WTC11 (cell line): ENCODE measurements around the gene EBLN2. TPM values are rescaled to one million over a fixed set of nuclear protein-coding genes. Genes with fewer than 3 reads are reported as not detected.

Source experiments
- ATAC-seq: fragments of 200-7000 bp; cut with Tn5 transposase; 2 replicates; pipeline ENCODE4 v1.10.0; 2021; ENCODE audit warnings: mild to moderate bottlenecking, moderate library complexity
- Bru-seq: library from RNA; stranded (reverse); fragments of 400-500 nt; gene quantifications from one replicate; lab custom pipeline; 2021; lab: Mats Ljungman, UMichigan
- CTCF ChIA-PET: fragments of 300-600 bp; sonication (Branson Sonifier 250); formaldehyde crosslinking; loops from one replicate; lab custom pipeline; 2021; ENCODE audit warnings: antibody characterized with exemption; lab: Charles Lee
- POLR2A ChIA-PET: fragments of 350-600 bp; sonication (Branson Sonifier 250); formaldehyde crosslinking; loops from one replicate; lab custom pipeline; 2021; ENCODE audit warnings: antibody characterized with exemption; lab: Charles Lee
- DNase-seq: peaks from one replicate; pipeline ENCODE4 v3.0.0; 2021; ENCODE audit warnings: low spot score
- H3K27ac Mint-ChIP-seq: 2 replicates; pipeline ENCODE4 v1.8.0; 2021; ENCODE audit warnings: mixed read lengths
- H3K27me3 Mint-ChIP-seq: 2 replicates; pipeline ENCODE4 v1.8.0; 2021; ENCODE audit warnings: low read depth, mild to moderate bottlenecking, moderate library complexity, mixed read lengths
- H3K36me3 Mint-ChIP-seq: 2 replicates; pipeline ENCODE4 v1.8.0; 2021; ENCODE audit warnings: mixed read lengths
- H3K4me1 Mint-ChIP-seq: 2 replicates; pipeline ENCODE4 v1.8.0; 2022; ENCODE audit warnings: mixed read lengths
- H3K4me3 Mint-ChIP-seq: 2 replicates; pipeline ENCODE4 v1.8.0; 2021; ENCODE audit warnings: mild to moderate bottlenecking, moderate library complexity, mixed read lengths
- H3K9me3 Mint-ChIP-seq: 2 replicates; pipeline ENCODE4 v1.8.0; 2021; ENCODE audit warnings: mixed read lengths
- ESRRA ChIP-seq: sonication (generic); formaldehyde crosslinking; IDR thresholded peaks from 2 replicates; pipeline ENCODE4 v1.8.1; 2022; ENCODE audit warnings: mild to moderate bottlenecking, missing genetic modification reagents, borderline replicate concordance
- FOXJ3 ChIP-seq: sonication (generic); formaldehyde crosslinking; IDR thresholded peaks from 2 replicates; pipeline ENCODE4 v1.9.0; 2021; ENCODE audit warnings: missing genetic modification reagents, mild to moderate bottlenecking, borderline replicate concordance
- NFATC4 ChIP-seq: fragments of 250-450 bp; sonication (Bioruptor Pico); IDR thresholded peaks from 2 replicates; pipeline ENCODE4 v1.9.0; 2021; ENCODE audit warnings: mild to moderate bottlenecking
- NFYB ChIP-seq: sonication (generic); formaldehyde crosslinking; conservative IDR thresholded peaks from 2 replicates; pipeline ENCODE4 v1.8.0; 2022; ENCODE audit warnings: low read depth, missing genetic modification reagents
- SMAD4 ChIP-seq: sonication (generic); formaldehyde crosslinking; IDR thresholded peaks from 2 replicates; pipeline ENCODE4 v1.8.0; 2022; ENCODE audit warnings: mild to moderate bottlenecking, missing genetic modification reagents
- SOX15 ChIP-seq: fragments of 250-450 bp; sonication (Bioruptor Pico); IDR thresholded peaks from 2 replicates; pipeline ENCODE4 v1.9.0; 2021; ENCODE audit warnings: mild to moderate bottlenecking
- SP1 ChIP-seq: sonication (generic); formaldehyde crosslinking; conservative IDR thresholded peaks from 2 replicates; pipeline ENCODE4 v1.8.1; 2022; ENCODE audit warnings: missing genetic modification reagents
- TEAD4 ChIP-seq: sonication (generic); formaldehyde crosslinking; IDR thresholded peaks from 2 replicates; pipeline ENCODE4 v1.8.0; 2022; ENCODE audit warnings: mild to moderate bottlenecking, missing genetic modification reagents
- ZNF121 ChIP-seq: sonication (generic); formaldehyde crosslinking; IDR thresholded peaks from 2 replicates; pipeline ENCODE4 v1.8.0; 2023; ENCODE audit warnings: missing genetic modification reagents
- long read RNA-seq, 3 experiments: library from RNA in 1 of 3; library from capped mRNA in 1 of 3; library from polyadenylated mRNA in 1 of 3; unstranded in 2 of 3; stranded (forward) in 1 of 3; transcript quantifications; one replicate each; pipeline ENCODE4 v2.0.0, GENCODE V29; 2021
- total RNA-seq: library from RNA; stranded (reverse); gene quantifications from 3 replicates; pipeline ENCODE4 v1.2.3, GENCODE V29; 2021
- TF ChIP-seq, protein P1 (sequence below): sonication (generic); formaldehyde crosslinking; IDR thresholded peaks from 2 replicates; pipeline ENCODE4 v1.8.1; 2022; ENCODE audit warnings: mild to moderate bottlenecking, moderate library complexity, missing genetic modification reagents
- TF ChIP-seq, protein P2 (sequence below): sonication (generic); formaldehyde crosslinking; conservative IDR thresholded peaks from 2 replicates; pipeline ENCODE4 v1.8.1; 2022; ENCODE audit warnings: mild to moderate bottlenecking, missing genetic modification reagents
- TF ChIP-seq, protein P3 (sequence below): sonication (generic); formaldehyde crosslinking; IDR thresholded peaks from 2 replicates; pipeline ENCODE4 v1.8.0; 2023; ENCODE audit warnings: missing genetic modification reagents, mild to moderate bottlenecking, borderline replicate concordance
- TF ChIP-seq, protein P4 (sequence below): sonication (generic); formaldehyde crosslinking; IDR thresholded peaks from 2 replicates; pipeline ENCODE4 v1.8.1; 2023; ENCODE audit warnings: mild to moderate bottlenecking, missing genetic modification reagents, moderate library complexity
- TF ChIP-seq, protein P5 (sequence below): fragments of 250-450 bp; sonication (Bioruptor Pico); conservative IDR thresholded peaks from 2 replicates; pipeline ENCODE4 v1.9.0; 2021; ENCODE audit warnings: mild to moderate bottlenecking
- TF ChIP-seq, protein P6 (sequence below): fragments of 250-450 bp; sonication (Bioruptor Pico); IDR thresholded peaks from 2 replicates; pipeline ENCODE4 v1.9.0; 2021; ENCODE audit warnings: mild to moderate bottlenecking
- TF ChIP-seq, protein P7 (sequence below): sonication (generic); formaldehyde crosslinking; IDR thresholded peaks from 2 replicates; pipeline ENCODE4 v1.8.0; 2023; ENCODE audit warnings: missing genetic modification reagents
- TF ChIP-seq, protein P8 (sequence below): sonication (generic); formaldehyde crosslinking; IDR thresholded peaks from 2 replicates; pipeline ENCODE4 v1.8.0; 2022; ENCODE audit warnings: mild to moderate bottlenecking, missing genetic modification reagents
- TF ChIP-seq, protein P9 (sequence below): fragments of 250-450 bp; sonication (Bioruptor Pico); IDR thresholded peaks from 2 replicates; pipeline ENCODE4 v1.9.0; 2021; ENCODE audit warnings: moderate library complexity, mild to moderate bottlenecking, inconsistent platforms, borderline replicate concordance

Gene EBLN2
- total RNA-seq (2.3 to 4.3 TPM (median 3.1 TPM) in 3 replicates), Bru-seq, nascent RNA (percentile 96 among the genes with signal in this experiment)
- long read RNA-seq, experiment 1, result 0 reads
- long read RNA-seq, experiment 2, result 0 reads
- long read RNA-seq, experiment 3, result 0 reads

DNA sequence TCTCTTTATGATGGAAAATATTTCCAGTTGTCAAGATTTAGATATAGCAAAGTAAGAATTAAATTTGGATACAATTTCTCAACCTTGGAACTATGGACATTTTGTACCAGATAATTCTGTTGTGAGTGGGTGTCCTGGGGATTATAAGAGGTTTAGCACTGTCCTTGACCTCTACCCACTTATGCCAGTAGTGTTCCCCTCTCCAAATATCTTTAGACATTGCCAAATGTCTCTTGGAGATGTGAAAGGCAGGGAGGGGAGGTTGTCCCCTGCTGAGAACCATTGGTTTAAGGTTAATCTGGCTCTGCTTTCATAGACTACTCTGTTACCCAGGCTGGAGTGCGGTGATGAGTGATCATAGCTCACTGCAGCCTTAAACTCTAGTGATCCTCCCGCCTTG lies at the start of gene EBLN2:
Gene EBLN2, plus strand, starts transcription at position 244 of the 400 bp plus-strand sequence. CDS start 423 bp downstream, outside the sequence.
- no peaks in the 10 kb centered on the region for H3K9me3 Mint-ChIP-seq
- ChIA-PET CTCF (no interaction called here), POLR2A (no interaction called here)
- no peak for DNase-seq
- no peak within 1 kb of the TSS for H3K27ac Mint-ChIP-seq
- no peak for ATAC-seq
- no peak for TF ChIP-seq FOXJ3
- peaks cover 14% of the 10 kb centered on the region for H3K4me1 Mint-ChIP-seq
- H3K36me3 Mint-ChIP-seq, result peaks cover 48% of the 10 kb centered on the region
- H3K27me3 Mint-ChIP-seq, result no peaks in the 10 kb centered on the region
- no peak within 1 kb of the TSS for H3K4me3 Mint-ChIP-seq

DNA sequence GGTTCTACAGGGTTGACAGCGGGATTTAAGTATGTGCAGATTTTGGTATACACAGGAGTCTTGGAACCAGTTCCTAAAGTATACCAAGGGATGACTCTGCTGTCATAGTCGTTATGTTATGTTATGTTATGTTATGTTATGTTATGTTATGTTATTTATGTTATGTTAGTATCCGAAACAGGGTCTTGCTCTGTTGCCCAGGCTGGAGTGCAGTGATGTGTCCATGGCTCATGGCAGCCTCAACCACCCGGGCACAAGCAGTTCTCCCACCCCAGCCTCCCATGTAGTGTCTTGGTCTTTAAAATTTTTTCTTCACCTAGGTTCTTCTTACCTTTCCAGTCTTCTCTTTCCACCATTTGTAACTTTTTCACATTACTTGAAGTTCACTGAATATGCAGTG lies 43.2 kb upstream of the EBLN2 start:
- H3K4me1 Mint-ChIP-seq, result peaks cover 38% of the 10 kb centered on the region
- no peaks in the 10 kb centered on the region for H3K27me3 Mint-ChIP-seq
- POLR2A ChIA-PET, result no interaction called here
- H3K36me3 Mint-ChIP-seq, result peaks cover 4% of the 10 kb centered on the region
- DNase-seq (no peak), ATAC-seq (no peak)
- peak overlapping the region; percentile 75; the same call in 1 of the 2 replicates for H3K27ac Mint-ChIP-seq
- H3K4me3 Mint-ChIP-seq, result no peak overlapping the region
- CTCF ChIA-PET, result no interaction called here
- TF ChIP-seq, protein P1, sequence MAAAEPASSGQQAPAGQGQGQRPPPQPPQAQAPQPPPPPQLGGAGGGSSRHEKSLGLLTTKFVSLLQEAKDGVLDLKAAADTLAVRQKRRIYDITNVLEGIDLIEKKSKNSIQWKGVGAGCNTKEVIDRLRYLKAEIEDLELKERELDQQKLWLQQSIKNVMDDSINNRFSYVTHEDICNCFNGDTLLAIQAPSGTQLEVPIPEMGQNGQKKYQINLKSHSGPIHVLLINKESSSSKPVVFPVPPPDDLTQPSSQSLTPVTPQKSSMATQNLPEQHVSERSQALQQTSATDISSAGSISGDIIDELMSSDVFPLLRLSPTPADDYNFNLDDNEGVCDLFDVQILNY (CRISPR knock-in tag), result no peak
- peak; percentile 76 for TF ChIP-seq ZNF121 (CRISPR knock-in tag)
- no peaks in the 10 kb centered on the region for H3K9me3 Mint-ChIP-seq

DNA sequence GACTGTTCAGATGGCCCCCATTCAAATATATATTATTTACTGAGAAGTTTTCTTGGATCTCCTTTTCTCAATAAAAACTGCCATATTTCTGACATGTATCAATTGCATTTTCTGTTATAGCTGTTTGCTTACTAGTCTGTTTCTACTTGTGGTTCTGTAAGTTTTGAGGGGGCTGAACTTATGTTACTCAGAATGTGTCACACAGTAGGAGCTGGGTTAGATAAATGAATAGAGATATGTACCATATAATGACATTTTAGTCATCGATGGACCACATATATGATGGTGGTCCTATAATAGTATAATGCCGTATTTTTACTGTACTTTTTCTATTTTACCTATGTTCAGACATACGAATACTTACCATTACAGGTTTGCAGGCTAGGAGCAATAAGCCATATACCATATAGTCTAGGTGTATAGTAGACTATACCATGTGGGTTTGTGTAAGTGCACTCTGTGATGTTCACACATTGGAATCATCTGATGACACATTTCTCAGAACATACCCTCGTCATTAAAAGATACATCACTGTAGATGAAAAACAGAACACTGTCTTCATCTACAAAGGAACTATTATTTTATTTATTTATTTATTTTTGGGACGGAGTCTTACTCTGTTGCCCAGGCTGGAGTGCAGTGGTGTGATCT lies 42.5 kb upstream of the EBLN2 start:
- H3K9me3 Mint-ChIP-seq, result no peaks in the 10 kb centered on the region
- H3K4me1 Mint-ChIP-seq, result peaks cover 39% of the 10 kb centered on the region
- ChIA-PET POLR2A (interaction anchor here (0.6 kb wide), 1 partner anchor 69 kb away, joined by 3 read pairs; no protein-coding TSS in a partner anchor), CTCF (no interaction called here)
- no peak overlapping the region for H3K4me3 Mint-ChIP-seq
- H3K27ac Mint-ChIP-seq, result no peak overlapping the region
- no peak for DNase-seq
- H3K27me3 Mint-ChIP-seq, result no peaks in the 10 kb centered on the region
- ATAC-seq, result no peak
- H3K36me3 Mint-ChIP-seq, result peaks cover 4% of the 10 kb centered on the region
- TF ChIP-seq, protein P2, sequence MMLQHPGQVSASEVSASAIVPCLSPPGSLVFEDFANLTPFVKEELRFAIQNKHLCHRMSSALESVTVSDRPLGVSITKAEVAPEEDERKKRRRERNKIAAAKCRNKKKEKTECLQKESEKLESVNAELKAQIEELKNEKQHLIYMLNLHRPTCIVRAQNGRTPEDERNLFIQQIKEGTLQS (CRISPR knock-in tag), result no peak
- TF ChIP-seq, protein P3, sequence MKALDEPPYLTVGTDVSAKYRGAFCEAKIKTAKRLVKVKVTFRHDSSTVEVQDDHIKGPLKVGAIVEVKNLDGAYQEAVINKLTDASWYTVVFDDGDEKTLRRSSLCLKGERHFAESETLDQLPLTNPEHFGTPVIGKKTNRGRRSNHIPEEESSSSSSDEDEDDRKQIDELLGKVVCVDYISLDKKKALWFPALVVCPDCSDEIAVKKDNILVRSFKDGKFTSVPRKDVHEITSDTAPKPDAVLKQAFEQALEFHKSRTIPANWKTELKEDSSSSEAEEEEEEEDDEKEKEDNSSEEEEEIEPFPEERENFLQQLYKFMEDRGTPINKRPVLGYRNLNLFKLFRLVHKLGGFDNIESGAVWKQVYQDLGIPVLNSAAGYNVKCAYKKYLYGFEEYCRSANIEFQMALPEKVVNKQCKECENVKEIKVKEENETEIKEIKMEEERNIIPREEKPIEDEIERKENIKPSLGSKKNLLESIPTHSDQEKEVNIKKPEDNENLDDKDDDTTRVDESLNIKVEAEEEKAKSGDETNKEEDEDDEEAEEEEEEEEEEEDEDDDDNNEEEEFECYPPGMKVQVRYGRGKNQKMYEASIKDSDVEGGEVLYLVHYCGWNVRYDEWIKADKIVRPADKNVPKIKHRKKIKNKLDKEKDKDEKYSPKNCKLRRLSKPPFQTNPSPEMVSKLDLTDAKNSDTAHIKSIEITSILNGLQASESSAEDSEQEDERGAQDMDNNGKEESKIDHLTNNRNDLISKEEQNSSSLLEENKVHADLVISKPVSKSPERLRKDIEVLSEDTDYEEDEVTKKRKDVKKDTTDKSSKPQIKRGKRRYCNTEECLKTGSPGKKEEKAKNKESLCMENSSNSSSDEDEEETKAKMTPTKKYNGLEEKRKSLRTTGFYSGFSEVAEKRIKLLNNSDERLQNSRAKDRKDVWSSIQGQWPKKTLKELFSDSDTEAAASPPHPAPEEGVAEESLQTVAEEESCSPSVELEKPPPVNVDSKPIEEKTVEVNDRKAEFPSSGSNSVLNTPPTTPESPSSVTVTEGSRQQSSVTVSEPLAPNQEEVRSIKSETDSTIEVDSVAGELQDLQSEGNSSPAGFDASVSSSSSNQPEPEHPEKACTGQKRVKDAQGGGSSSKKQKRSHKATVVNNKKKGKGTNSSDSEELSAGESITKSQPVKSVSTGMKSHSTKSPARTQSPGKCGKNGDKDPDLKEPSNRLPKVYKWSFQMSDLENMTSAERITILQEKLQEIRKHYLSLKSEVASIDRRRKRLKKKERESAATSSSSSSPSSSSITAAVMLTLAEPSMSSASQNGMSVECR, result no peak
- no peak for TF ChIP-seq TEAD4 (CRISPR knock-in tag)
- TF ChIP-seq, protein P4, sequence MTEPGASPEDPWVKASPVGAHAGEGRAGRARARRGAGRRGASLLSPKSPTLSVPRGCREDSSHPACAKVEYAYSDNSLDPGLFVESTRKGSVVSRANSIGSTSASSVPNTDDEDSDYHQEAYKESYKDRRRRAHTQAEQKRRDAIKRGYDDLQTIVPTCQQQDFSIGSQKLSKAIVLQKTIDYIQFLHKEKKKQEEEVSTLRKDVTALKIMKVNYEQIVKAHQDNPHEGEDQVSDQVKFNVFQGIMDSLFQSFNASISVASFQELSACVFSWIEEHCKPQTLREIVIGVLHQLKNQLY (CRISPR knock-in tag), result no peak
- TF ChIP-seq, protein P5, sequence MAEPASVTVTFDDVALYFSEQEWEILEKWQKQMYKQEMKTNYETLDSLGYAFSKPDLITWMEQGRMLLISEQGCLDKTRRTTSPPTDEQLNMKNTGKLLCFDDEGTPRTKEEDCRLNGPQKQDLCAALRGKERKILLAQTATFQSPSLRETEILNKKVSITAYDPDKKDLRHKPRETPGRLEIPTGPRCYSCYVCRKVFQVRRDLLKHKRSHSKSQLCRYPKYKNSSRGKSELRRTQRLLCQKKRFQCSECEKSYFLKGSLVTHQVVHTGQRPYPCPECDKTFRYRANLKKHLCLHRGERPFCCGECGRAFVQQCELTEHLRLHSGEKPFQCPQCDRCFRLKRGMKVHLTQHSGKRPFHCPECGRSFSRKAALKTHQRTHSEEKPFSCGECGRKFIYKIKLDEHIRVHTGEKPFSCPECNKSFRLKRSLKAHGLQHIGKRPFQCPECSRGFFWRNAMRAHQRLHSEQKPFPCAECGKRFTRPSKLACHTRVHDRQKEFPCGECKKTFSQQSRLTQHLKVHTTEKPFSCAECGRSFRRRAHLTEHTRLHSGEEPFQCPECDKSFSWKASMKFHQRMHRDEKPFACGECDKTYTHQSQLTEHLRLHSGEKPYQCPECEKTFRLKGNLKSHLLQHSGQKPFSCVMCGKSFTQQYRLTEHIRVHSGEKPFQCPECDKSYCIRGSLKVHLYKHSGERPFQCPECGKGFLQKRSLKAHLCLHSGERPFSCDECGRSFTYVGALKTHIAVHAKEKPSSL (CRISPR knock-in tag), result no peak
- TF ChIP-seq NFYB (CRISPR knock-in tag), result no peak
- TF ChIP-seq, protein P6, sequence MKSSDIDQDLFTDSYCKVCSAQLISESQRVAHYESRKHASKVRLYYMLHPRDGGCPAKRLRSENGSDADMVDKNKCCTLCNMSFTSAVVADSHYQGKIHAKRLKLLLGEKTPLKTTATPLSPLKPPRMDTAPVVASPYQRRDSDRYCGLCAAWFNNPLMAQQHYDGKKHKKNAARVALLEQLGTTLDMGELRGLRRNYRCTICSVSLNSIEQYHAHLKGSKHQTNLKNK (CRISPR knock-in tag), result no peak
- no peak for TF ChIP-seq NFATC4 (CRISPR knock-in tag)
- TF ChIP-seq FOXJ3, result no peak
- TF ChIP-seq, protein P7, sequence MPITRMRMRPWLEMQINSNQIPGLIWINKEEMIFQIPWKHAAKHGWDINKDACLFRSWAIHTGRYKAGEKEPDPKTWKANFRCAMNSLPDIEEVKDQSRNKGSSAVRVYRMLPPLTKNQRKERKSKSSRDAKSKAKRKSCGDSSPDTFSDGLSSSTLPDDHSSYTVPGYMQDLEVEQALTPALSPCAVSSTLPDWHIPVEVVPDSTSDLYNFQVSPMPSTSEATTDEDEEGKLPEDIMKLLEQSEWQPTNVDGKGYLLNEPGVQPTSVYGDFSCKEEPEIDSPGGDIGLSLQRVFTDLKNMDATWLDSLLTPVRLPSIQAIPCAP (CRISPR knock-in tag), result no peak
- no peak for TF ChIP-seq SP1 (CRISPR knock-in tag)
- TF ChIP-seq SOX15 (CRISPR knock-in tag), result no peak
- TF ChIP-seq, protein P8, sequence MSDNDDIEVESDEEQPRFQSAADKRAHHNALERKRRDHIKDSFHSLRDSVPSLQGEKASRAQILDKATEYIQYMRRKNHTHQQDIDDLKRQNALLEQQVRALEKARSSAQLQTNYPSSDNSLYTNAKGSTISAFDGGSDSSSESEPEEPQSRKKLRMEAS (CRISPR knock-in tag), result no peak
- no peak for TF ChIP-seq ESRRA (CRISPR knock-in tag)
- TF ChIP-seq, protein P9, sequence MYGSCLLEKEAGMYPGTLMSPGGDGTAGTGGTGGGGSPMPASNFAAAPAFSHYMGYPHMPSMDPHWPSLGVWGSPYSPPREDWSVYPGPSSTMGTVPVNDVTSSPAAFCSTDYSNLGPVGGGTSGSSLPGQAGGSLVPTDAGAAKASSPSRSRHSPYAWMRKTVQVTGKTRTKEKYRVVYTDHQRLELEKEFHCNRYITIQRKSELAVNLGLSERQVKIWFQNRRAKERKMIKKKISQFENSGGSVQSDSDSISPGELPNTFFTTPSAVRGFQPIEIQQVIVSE (CRISPR knock-in tag), result no peak
- no peak for TF ChIP-seq SMAD4 (CRISPR knock-in tag)
